ENCODE results near the gene FAM136A.

- TF ChIP-seq ZNF274 (IDR thresholded peaks at IDR 0.05; ENCODE audit: low read depth, low read length) (no peak), YY1 (IDR thresholded peaks at IDR 0.05; ENCODE audit: insufficient read depth, insufficient read length) (no peak), SUZ12 (IDR thresholded peaks at IDR 0.05; ENCODE audit: extremely low read depth, insufficient read depth, insufficient read length) (no peak)
These were observed 46.0 kb upstream of the FAM136A start for GRCh38 chr2:70347831-70348230.

Data from NT2/D1 (cell line).